ENCODE data around the gene TBXAS1.
"Not testable (repeated sequence)": the region's sequence is repeated elsewhere in the genome, so short reads cannot be mapped to it uniquely, and the experiment has no call there.

Gene TBXAS1

DNA sequence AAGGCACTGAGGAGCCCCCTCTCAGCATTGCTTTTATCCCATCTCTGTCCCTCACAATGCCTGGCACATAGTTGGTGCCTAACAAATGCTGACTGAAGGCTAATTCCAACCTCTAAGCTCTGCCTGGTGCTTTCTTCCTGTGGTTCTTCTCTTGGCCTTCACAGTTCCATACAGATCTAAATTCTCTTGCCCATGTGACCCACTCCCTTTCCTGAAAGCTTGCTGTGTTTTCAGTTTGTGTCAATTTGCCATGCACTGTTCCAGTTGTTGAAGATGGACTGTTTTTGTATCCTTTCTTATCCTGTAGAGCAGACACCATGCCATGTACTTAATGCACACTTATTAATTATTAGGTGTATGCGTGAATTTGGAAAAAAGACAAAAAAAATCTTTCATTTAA is 9.2 kb downstream of the TBXAS1 start:
- TF ChIP-seq, protein P1, sequence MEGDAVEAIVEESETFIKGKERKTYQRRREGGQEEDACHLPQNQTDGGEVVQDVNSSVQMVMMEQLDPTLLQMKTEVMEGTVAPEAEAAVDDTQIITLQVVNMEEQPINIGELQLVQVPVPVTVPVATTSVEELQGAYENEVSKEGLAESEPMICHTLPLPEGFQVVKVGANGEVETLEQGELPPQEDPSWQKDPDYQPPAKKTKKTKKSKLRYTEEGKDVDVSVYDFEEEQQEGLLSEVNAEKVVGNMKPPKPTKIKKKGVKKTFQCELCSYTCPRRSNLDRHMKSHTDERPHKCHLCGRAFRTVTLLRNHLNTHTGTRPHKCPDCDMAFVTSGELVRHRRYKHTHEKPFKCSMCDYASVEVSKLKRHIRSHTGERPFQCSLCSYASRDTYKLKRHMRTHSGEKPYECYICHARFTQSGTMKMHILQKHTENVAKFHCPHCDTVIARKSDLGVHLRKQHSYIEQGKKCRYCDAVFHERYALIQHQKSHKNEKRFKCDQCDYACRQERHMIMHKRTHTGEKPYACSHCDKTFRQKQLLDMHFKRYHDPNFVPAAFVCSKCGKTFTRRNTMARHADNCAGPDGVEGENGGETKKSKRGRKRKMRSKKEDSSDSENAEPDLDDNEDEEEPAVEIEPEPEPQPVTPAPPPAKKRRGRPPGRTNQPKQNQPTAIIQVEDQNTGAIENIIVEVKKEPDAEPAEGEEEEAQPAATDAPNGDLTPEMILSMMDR (IDR thresholded peaks at IDR 0.05; ENCODE audit: low read depth, low read length): no peak

DNA sequence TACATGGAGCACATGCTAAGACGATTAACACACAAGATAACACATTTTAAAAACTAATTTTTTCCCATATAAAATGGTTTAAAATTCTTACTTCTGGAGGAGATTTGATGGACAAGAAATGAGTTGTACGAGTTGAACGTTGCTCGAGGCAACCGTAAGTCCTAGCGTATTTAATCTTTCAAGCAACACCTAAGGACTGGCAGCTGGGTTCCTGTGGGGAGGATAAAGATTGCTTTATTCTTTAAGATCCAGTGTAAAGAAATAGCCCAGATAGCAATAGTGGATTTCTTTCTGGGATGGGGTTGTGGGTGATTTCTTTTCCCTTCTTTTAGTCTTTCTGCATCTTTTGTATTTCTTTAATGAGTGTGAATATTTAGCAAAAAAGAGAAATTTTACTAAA is 9.8 kb downstream of the TBXAS1 start:
- TF ChIP-seq, protein P1 (IDR thresholded peaks at IDR 0.05; ENCODE audit: low read depth, low read length): no peak
- H3K4me3 ChIP-seq (ENCODE audit: low read depth, low read length): no peak overlapping the region

More for the DNA sequence above, 9.2 kb downstream of the TBXAS1 start:
- H3K4me3 ChIP-seq (ENCODE audit: low read depth, low read length): no peak overlapping the region

DNA sequence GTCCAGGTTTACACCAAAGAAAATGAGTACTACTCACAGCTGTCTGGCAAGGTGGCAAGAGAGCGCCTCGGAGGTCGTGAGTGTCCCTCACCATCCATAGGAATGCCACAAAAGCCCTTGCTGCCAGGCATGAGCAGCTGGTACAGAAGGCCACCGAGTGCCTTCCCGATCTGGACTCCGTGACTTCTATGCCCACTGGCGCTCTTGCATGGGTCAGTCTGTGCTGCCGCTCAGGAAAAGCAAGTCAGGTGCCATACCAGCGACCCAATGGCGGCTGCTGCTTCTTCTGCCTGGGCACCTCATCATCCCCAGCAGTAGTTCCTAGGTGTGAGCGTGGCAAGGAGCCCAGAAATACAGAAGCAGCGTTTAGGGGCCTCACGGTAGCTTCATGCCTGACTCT is 11.7 kb downstream of the TBXAS1 start:
- H3K4me3 ChIP-seq (ENCODE audit: low read depth, low read length): no peak overlapping the region
- TF ChIP-seq, protein P1 (IDR thresholded peaks at IDR 0.05; ENCODE audit: low read depth, low read length): no peak

DNA sequence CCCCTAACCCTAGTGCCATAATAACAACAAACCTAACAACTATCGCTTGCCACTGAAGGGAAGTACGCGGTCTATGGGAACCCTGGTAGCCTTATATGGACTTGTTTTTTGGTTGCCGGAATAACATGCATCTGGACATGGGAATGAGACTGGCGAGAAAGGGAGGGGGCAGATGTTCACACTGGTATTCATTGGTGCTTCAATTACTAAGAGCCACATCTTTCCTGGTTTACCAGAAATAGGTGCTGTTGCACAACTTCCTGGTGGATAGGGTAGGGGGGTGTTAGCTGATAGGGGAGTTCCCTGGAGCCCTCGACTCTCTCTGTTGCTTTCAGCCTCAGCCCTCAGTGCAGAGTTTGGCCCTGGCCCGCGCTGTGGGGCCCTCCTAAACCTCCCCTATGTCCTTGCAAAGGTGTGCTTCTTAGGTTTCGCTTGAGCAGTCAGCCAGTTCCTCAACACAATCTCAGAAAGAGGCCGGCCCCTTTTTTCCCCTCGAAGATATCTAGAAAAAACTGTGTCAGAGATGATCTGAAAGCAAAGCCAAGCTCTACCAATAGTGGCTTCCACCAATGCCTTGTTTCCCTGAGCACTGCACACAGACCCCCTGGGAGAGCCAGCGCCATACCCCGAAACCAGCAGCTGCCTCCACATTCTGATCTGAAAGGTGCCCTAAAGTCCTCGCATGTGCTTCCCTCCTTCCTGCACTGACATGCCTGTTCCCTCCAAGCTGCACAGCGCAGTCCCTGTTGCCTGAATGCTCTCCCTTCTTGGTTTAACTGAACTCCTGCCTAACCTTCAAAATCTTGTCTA is 13.5 kb downstream of the TBXAS1 start:
- TF ChIP-seq, protein P1 (IDR thresholded peaks at IDR 0.05; ENCODE audit: low read depth, low read length): no peak
- H3K4me3 ChIP-seq (ENCODE audit: low read depth, low read length): no peak overlapping the region

DNA sequence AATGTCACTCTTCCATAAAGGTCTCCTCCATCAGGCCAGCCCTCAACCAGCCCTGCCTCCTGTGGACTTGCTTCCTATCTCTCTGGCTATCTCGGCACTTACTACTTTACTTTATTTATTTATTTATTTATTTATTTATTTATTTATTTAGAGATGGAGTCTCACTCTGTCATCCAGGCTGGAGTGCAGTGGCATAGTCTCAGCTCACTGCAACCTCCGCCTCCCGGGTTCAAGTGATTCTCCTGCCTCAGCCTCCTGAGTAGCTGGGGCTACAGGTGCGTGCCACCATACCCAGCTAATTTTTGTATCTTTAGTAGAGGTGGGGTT is 14.1 kb downstream of the TBXAS1 start:
- H3K4me3 ChIP-seq (ENCODE audit: low read depth, low read length): not testable (repeated sequence)

- TF ChIP-seq, protein P1 (IDR thresholded peaks at IDR 0.05; ENCODE audit: low read depth, low read length): no peak
- H3K4me3 ChIP-seq (ENCODE audit: low read depth, low read length): no peak overlapping the region
Observed at GRCh38 chr7:139844779-139845442, 15.8 kb downstream of the TBXAS1 start.

- H3K4me3 ChIP-seq (ENCODE audit: low read depth, low read length): no peak overlapping the region
- TF ChIP-seq, protein P1 (IDR thresholded peaks at IDR 0.05; ENCODE audit: low read depth, low read length): no peak
Observed at GRCh38 chr7:139845443-139845805, 16.4 kb downstream of the TBXAS1 start.

Measured in WI38 (cell line).